CD4-positive, CD25-positive, alpha-beta regulatory T cell (primary cell): ENCODE measurements around the gene UBE2R2. TPM values are rescaled to one million over a fixed set of nuclear protein-coding genes. Genes with fewer than 3 reads are reported as not detected.

Experiments
- polyA plus RNA-seq, 4 donors: library from polyadenylated mRNA; unstranded; fragments of 300-500 nt; fragmentation: Illumina TruSeq; gene quantifications; one replicate each; pipeline ENCODE4 v1.2.3, GENCODE V29; 2021
- total RNA-seq: library from RNA; stranded (reverse); gene quantifications from one replicate; pipeline ENCODE4 v1.2.3, GENCODE V29; 2022

Gene UBE2R2
- total and polyA plus RNA-seq, 5 donors from 2014 or later = 14.8 to 33.3 (median 16.4) TPM

Other genes with a start within 250 kb of the UBE2R2 start
- gene PRSS3, start 21.6 kb upstream of the UBE2R2 start, total RNA-seq = not detected
- gene PRSS3, start 21.6 kb upstream of the UBE2R2 start, polyA plus RNA-seq = not detected
- gene UBAP2, start 231.7 kb downstream of the UBE2R2 start, total RNA-seq = 38.9 TPM
- 10 to 100 TPM in 1 of 4 donors, 1 to 10 TPM in 3; 6.6 to 10.3 (median 8.7) TPM for gene UBAP2, start 231.7 kb downstream of the UBE2R2 start, polyA plus RNA-seq